Measurements from ENCODE around the gene ATP8A2. TPM values are rescaled to one million over a fixed set of nuclear protein-coding genes. Genes with fewer than 3 reads are reported as not detected.
"Not testable (repeated sequence)": the region's sequence is repeated elsewhere in the genome, so short reads cannot be mapped to it uniquely, and the experiment has no call there.

ATP8A2 gene
- total and polyA plus RNA-seq, 3 donors from 2014 or later = 14.2 to 38.3 (median 16.5) TPM

DNA sequence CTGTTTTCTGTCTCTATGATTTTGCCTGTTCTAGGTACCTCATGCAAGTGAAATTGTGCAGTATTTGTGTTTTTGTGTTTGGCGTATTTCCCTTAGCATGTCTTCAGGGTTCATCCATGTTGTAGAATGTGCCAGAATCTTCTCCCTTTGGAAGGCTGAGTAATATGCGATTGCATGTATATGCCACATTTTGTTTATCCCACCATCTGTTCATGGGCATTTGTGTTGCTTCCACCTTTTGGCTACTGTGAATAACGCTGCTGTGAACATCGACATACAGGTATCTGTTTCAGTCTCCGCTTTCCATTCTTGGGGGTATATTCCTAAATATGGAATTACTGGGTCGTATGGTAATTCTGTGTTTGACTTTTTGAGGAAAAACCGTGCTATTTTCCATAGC lies 190.0 kb downstream of the ATP8A2 start:
- H3K36me3 ChIP-seq (ENCODE audit: low read depth, missing control alignments) = no peaks in the 10 kb centered on the region
- intact Hi-C loops (cut with DNase I; ENCODE audit: low total_unique reads) = no loop called here
- H3K9me3 ChIP-seq = no peaks in the 10 kb centered on the region
- no peak overlapping the region for H3K4me3 ChIP-seq
- no peak overlapping the region for H3K27ac ChIP-seq
- no peak for DNase-seq
- WGBS, 2 donors = 90 to 92% methylated on average over 7 of the region's 7 CpGs
- H3K27me3 ChIP-seq = no peaks in the 10 kb centered on the region
- no peaks in the 10 kb centered on the region for H3K4me1 ChIP-seq
- TF ChIP-seq, protein P1, sequence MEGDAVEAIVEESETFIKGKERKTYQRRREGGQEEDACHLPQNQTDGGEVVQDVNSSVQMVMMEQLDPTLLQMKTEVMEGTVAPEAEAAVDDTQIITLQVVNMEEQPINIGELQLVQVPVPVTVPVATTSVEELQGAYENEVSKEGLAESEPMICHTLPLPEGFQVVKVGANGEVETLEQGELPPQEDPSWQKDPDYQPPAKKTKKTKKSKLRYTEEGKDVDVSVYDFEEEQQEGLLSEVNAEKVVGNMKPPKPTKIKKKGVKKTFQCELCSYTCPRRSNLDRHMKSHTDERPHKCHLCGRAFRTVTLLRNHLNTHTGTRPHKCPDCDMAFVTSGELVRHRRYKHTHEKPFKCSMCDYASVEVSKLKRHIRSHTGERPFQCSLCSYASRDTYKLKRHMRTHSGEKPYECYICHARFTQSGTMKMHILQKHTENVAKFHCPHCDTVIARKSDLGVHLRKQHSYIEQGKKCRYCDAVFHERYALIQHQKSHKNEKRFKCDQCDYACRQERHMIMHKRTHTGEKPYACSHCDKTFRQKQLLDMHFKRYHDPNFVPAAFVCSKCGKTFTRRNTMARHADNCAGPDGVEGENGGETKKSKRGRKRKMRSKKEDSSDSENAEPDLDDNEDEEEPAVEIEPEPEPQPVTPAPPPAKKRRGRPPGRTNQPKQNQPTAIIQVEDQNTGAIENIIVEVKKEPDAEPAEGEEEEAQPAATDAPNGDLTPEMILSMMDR (IDR thresholded peaks at IDR 0.05) = no peak
- no peak for TF ChIP-seq POLR2A (IDR thresholded peaks at IDR 0.05)

DNA sequence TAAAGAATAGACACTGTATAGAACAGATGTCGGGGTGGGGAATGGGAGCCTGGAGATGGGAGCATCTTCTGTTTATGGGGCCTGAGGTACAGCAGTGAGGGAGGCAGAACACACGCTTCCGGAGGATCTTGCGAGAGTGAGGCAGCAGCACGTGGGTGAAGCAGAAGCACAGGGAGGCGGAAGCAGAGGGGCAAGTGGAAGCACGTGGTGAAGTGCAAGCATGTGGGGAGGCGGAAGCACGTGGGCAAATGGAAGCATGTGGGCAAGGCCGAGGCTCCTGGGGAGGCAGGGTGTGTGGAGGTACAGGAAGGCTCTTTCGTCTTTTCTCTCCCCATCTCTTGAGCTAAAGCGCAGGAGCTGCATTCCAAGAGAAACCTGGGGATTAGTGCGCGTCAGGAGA lies 198.4 kb downstream of the ATP8A2 start:
- Histone ChIP-seq H3K27ac (no peak overlapping the region), H3K4me1 (no peaks in the 10 kb centered on the region), H3K36me3 (ENCODE audit: low read depth, missing control alignments) (no peaks in the 10 kb centered on the region), H3K27me3 (no peaks in the 10 kb centered on the region), H3K4me3 (no peak overlapping the region), H3K9me3 (no peaks in the 10 kb centered on the region)
- TF ChIP-seq, protein P1 (IDR thresholded peaks at IDR 0.05) = no peak
- no peak for TF ChIP-seq POLR2A (IDR thresholded peaks at IDR 0.05)
- WGBS, 2 donors = 68 to 78% methylated on average over 14 of the region's 14 CpGs
- intact Hi-C loops (cut with DNase I; ENCODE audit: low total_unique reads) = loop anchor here (5.0 kb wide), 1 partner anchor 497 kb away; no protein-coding TSS in a partner anchor
- DNase-seq = no peak

DNA sequence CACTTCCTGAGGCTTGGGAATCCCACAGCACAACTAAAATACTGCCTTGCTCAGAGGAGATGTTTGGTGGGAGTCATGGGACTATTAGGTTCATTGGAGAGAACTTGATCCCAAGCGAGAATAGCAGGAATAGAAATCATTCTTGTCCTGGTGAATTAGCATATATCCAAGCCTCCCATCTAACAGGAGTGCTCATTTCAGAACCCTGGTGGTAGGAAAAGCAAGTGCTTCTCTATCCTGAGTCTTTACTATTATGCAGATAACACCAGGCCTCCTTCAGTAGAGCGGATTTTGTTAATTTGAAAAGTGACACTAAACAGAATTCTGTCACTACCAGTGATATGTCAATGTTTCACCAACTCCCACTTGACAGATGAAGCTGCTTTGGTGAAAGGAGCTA lies 199.5 kb downstream of the ATP8A2 start:
- no peaks in the 10 kb centered on the region for H3K4me1 ChIP-seq
- no peak overlapping the region for H3K27ac ChIP-seq
- intact Hi-C loops (cut with DNase I; ENCODE audit: low total_unique reads) = loop anchor here (5.0 kb wide), 1 partner anchor 496 kb away; no protein-coding TSS in a partner anchor
- no peaks in the 10 kb centered on the region for H3K9me3 ChIP-seq
- H3K27me3 ChIP-seq = no peaks in the 10 kb centered on the region
- H3K36me3 ChIP-seq (ENCODE audit: low read depth, missing control alignments) = no peaks in the 10 kb centered on the region
- 93 to 94% methylated on average over 2 of the region's 2 CpGs for WGBS, 2 donors
- DNase-seq = no peak
- H3K4me3 ChIP-seq = no peak overlapping the region
- TF ChIP-seq, protein P1 (IDR thresholded peaks at IDR 0.05) = no peak
- no peak for TF ChIP-seq POLR2A (IDR thresholded peaks at IDR 0.05)

DNA sequence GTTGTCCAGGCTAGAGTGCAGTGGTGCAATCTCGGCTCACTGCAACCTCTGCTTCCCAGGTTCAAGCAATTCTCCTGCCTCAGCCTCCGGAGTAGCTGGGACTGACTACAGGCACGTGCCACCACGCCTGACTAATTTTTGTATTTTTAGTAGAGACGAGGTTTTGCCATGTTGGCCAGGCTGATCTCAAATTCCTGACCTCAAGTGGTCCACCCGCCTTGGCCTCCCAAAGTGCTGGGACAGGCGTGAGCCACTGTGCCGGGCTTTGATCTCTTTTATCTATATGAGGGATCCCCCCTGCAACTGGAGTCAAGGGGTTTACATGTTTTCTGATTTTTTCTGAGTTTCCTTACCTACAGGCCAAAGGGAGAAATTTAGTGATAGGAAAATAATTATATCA lies 200.4 kb downstream of the ATP8A2 start:
- 81 to 90% methylated on average over 8 of the region's 8 CpGs for WGBS, 2 donors
- H3K36me3 ChIP-seq (ENCODE audit: low read depth, missing control alignments); DNase-seq; H3K4me3 ChIP-seq; H3K4me1 ChIP-seq; H3K27me3 ChIP-seq; H3K9me3 ChIP-seq; H3K27ac ChIP-seq: not testable (repeated sequence)
- intact Hi-C loops (cut with DNase I; ENCODE audit: low total_unique reads) = loop anchor here (5.0 kb wide), 1 partner anchor 495 kb away; no protein-coding TSS in a partner anchor

DNA sequence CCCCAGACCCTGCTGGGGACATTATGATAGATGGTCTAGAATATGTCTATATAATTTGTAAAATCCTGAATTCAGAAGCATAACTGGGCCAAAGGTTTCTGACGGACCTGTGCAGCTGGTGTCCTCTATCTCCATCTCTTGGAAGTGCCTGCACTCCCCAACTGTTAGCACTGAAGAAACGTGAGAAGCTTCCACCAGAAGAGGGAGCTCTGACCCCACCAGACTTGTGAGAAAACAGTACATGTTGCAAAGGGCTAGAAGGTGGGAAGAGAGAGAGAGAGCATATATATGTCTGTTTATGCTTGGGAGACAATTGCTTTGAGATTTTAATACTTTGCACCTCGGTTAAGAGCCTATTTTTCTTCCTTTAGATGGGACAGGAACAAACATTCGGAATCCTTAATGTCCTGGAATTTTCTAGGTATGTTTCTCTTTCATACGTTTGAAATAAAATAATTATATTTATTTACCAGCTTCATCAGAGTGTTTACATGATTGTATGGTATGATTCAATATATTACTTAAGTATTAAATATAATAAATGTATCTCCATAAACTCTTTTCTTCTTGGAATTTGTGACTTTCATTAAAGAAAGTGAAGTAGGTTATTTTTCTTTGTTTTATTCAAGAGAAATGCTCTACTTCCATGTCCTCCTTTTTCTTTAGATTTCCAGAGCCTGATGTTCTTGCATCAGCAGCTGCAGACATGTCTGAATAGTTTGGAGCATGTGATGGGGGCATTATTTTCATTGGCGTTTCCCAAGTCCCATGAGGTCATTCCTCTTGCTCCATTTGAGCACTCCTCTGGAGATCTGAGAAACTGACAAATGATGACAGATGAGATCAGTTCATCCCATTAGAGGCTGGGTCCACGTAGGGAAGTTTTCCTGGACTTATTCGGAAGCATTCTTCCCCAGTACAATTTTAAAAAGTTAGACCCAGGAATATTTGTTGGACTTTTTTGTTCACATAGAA lies 202.9 kb downstream of the ATP8A2 start:
- TF ChIP-seq, protein P1 (IDR thresholded peaks at IDR 0.05) = peak; percentile 57 to 80 (median 79)
- no peak for TF ChIP-seq POLR2A (IDR thresholded peaks at IDR 0.05)
- Histone ChIP-seq H3K4me1 (no peaks in the 10 kb centered on the region), H3K36me3 (ENCODE audit: low read depth, missing control alignments) (no peaks in the 10 kb centered on the region), H3K27ac (no peak overlapping the region), H3K27me3 (no peaks in the 10 kb centered on the region), H3K4me3 (no peak overlapping the region), H3K9me3 (no peaks in the 10 kb centered on the region)
- intact Hi-C loops (cut with DNase I; ENCODE audit: low total_unique reads) = loop anchor here (5.0 kb wide), 2 partner anchors 478 to 493 kb away; partner anchors contain the start of gene SHISA2
- peak; percentile 92 for DNase-seq
- WGBS, 2 donors = 42 to 43% methylated on average over 8 of the region's 8 CpGs

Data from testis (tissue), 3 donors.